ENCODE results near the gene USP37. TPM values are rescaled to one million over a fixed set of nuclear protein-coding genes. Genes with fewer than 3 reads are reported as not detected.

USP37 gene
- total RNA-seq, 1 donor from 2014 or later: 9.4 TPM

DNA sequence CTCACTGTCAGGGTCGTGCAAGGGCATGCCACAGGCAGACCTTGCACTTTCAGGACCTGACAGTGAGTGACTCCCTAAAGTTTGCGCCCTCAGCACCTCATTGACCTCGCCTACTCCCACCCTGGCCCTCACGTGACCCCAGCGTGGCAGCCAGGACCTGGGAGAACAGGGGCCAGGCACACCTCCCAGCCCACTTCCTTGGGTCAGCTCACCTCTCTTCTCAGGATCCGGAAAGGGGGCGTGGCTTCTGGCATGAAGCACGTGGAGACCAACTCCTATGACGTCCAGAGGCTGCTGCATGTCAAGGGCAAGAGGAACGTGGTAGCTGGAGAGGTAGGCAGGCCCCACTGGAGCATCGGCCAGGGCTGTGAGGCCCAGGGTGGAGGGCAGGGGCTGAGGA is 140.4 kb downstream of the USP37 start:
- no peaks in the 10 kb centered on the region for H3K36me3 ChIP-seq (ENCODE audit: control insufficient read depth, insufficient read depth, low read length)

DNA sequence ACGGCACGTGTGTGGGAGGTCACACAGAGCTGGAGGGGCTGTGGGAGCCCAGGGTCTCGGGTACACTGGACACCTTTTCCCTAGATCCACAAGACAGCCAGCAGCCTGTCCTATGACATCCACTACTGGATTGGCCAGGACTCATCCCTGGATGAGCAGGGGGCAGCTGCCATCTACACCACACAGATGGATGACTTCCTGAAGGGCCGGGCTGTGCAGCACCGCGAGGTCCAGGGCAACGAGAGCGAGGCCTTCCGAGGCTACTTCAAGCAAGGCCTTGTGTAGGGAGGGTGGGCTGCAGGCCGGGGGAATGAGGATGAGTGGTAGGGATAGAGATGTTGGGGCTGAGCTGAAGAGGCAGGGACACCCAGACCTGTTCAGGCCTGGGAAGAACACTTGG is 142.6 kb downstream of the USP37 start:
- DNase-seq (ENCODE audit: low read depth): no peak
- TF ChIP-seq, protein P1, sequence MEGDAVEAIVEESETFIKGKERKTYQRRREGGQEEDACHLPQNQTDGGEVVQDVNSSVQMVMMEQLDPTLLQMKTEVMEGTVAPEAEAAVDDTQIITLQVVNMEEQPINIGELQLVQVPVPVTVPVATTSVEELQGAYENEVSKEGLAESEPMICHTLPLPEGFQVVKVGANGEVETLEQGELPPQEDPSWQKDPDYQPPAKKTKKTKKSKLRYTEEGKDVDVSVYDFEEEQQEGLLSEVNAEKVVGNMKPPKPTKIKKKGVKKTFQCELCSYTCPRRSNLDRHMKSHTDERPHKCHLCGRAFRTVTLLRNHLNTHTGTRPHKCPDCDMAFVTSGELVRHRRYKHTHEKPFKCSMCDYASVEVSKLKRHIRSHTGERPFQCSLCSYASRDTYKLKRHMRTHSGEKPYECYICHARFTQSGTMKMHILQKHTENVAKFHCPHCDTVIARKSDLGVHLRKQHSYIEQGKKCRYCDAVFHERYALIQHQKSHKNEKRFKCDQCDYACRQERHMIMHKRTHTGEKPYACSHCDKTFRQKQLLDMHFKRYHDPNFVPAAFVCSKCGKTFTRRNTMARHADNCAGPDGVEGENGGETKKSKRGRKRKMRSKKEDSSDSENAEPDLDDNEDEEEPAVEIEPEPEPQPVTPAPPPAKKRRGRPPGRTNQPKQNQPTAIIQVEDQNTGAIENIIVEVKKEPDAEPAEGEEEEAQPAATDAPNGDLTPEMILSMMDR (IDR thresholded peaks at IDR 0.05; ENCODE audit: insufficient read depth, low read length, poor library complexity, severe bottlenecking): no peak
- no peaks in the 10 kb centered on the region for H3K27me3 ChIP-seq (ENCODE audit: control insufficient read depth, insufficient read depth, low read length)
- no peaks in the 10 kb centered on the region for H3K36me3 ChIP-seq (ENCODE audit: control insufficient read depth, insufficient read depth, low read length)
- H3K4me3 ChIP-seq (ENCODE audit: low read depth, low read length): no peak overlapping the region

More for the DNA sequence above, 140.4 kb downstream of the USP37 start:
- H3K27me3 ChIP-seq (ENCODE audit: control insufficient read depth, insufficient read depth, low read length): peaks cover 7% of the 10 kb centered on the region
- DNase-seq (ENCODE audit: low read depth): no peak
- H3K4me3 ChIP-seq (ENCODE audit: low read depth, low read length): no peak overlapping the region
- TF ChIP-seq, protein P1 (IDR thresholded peaks at IDR 0.05; ENCODE audit: insufficient read depth, low read length, poor library complexity, severe bottlenecking): no peak

DNA sequence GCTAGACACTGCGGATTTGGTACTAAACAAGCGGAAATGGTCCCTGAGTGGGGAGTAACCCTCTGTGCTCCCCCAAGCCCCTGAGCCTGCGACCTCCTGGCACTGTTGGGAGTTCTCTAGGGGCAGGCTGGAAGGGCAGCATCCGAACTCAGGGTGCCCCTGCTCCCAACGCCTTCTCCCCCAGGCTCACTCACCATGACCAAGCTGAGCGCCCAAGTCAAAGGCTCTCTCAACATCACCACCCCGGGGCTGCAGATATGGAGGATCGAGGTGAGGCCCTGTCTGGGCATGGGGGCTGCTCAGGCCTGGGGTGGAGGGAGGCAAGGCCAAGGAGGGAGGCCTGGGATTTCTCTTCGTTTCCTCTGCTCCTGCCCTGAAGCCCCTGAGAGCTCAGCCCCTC is 144.6 kb downstream of the USP37 start:
- TF ChIP-seq, protein P1 (IDR thresholded peaks at IDR 0.05; ENCODE audit: insufficient read depth, low read length, poor library complexity, severe bottlenecking): no peak
- Histone ChIP-seq H3K36me3 (ENCODE audit: control insufficient read depth, insufficient read depth, low read length) (no peaks in the 10 kb centered on the region), H3K4me3 (ENCODE audit: low read depth, low read length) (no peak overlapping the region), H3K27me3 (ENCODE audit: control insufficient read depth, insufficient read depth, low read length) (no peaks in the 10 kb centered on the region)
- DNase-seq (ENCODE audit: low read depth): no peak

DNA sequence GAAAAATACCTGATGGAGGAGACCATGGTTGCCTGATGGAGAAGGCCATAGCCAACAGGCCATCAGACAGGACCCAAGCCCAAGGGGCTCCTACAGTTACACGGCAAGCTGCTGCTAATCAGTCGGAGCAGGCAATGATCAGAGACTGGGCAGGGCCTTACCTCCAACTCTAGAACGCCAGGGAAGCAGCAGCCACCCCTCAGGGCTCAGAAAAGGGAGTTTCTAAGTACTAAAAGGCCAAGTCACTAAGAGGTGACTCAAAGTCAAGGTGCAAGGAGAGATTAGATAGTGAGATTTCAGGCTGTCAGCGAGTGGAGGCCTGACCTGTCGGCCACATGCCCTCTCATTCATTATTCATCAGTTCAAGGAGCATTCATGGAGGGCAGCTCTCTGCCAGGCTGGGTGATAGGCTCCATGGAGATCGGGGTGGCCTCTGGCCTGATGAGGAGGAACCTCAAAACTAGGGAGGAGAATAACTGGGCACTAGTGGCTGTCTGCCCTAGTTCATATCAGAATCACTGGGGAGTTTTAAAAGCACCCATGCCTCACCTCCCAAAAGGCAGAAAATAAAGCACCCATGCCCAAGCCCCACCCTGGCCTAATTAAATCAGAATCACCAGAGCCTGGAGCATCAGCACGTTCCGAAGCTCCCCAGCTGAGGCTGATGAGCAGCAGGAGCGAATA is 145.6 kb downstream of the USP37 start:
- TF ChIP-seq, protein P1 (IDR thresholded peaks at IDR 0.05; ENCODE audit: insufficient read depth, low read length, poor library complexity, severe bottlenecking): no peak
- H3K36me3 ChIP-seq (ENCODE audit: control insufficient read depth, insufficient read depth, low read length): no peaks in the 10 kb centered on the region
- DNase-seq (ENCODE audit: low read depth): no peak
- H3K4me3 ChIP-seq (ENCODE audit: low read depth, low read length): no peak overlapping the region
- H3K27me3 ChIP-seq (ENCODE audit: control insufficient read depth, insufficient read depth, low read length): no peaks in the 10 kb centered on the region

DNA sequence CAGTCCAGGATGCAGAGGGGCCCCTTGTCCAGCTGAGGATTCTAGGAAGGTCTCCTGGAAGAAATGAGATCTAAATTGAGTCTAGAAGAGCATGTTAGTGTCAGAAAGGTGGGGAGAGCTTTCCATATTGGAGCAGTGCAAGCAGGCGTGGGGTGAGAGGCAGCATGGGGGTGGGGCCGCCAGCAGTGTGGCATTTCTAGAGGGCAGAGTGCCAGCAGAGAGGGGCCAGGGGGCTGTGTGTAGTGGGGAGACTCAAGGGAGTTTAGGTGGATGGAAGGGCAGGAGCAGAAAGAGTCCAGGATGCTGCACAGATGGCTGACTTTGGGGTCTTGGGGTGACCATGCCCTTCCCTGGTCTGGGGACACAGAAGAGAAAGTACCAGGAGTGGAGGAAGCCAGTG is 147.1 kb downstream of the USP37 start:
- H3K27me3 ChIP-seq (ENCODE audit: control insufficient read depth, insufficient read depth, low read length): no peaks in the 10 kb centered on the region
- H3K4me3 ChIP-seq (ENCODE audit: low read depth, low read length): no peak overlapping the region
- TF ChIP-seq, protein P1 (IDR thresholded peaks at IDR 0.05; ENCODE audit: insufficient read depth, low read length, poor library complexity, severe bottlenecking): no peak

More for the DNA sequence above, 147.1 kb downstream of the USP37 start:
- H3K36me3 ChIP-seq (ENCODE audit: control insufficient read depth, insufficient read depth, low read length): no peaks in the 10 kb centered on the region
- DNase-seq (ENCODE audit: low read depth): no peak
